GM12878 (cell line): ENCODE results near the gene SORL1. TPM values are rescaled to one million over a fixed set of nuclear protein-coding genes. Genes with fewer than 3 reads are reported as not detected.

Source experiments
- ATF2 ChIP-seq: IDR thresholded peaks from 2 replicates; pipeline ENCODE4 v1.6.1; 2012; ENCODE audit warnings: low read length, inconsistent platforms
- ATF7 ChIP-seq: fragments of 450-650 bp; IDR thresholded peaks from 2 replicates; pipeline ENCODE4 v1.6.1; 2016; ENCODE audit warnings: low read depth, mild to moderate bottlenecking
- CBFB ChIP-seq: IDR thresholded peaks from 2 replicates; pipeline ENCODE4 v1.6.1; 2016; ENCODE audit warnings: antibody characterized with exemption, low read depth
- CBX5 ChIP-seq: sonication (generic); IDR thresholded peaks from 2 replicates; pipeline ENCODE4 v1.6.1; 2016; ENCODE audit warnings: low read depth, moderate library complexity, mild to moderate bottlenecking, inconsistent platforms
- CREB1 ChIP-seq: IDR thresholded peaks from 2 replicates; pipeline ENCODE4 v1.6.1; 2012; ENCODE audit warnings: low read depth, mild to moderate bottlenecking, inconsistent platforms
- IKZF2 ChIP-seq, 2 experiments: fragments of 450-650 bp; IDR thresholded peaks; 2 replicates each; pipeline ENCODE4 v1.6.1; 2017; ENCODE audit warnings: mild to moderate bottlenecking in 2 of 2, moderate library complexity in 2 of 2
- KLF5 ChIP-seq: fragments of 450-650 bp; IDR thresholded peaks from 2 replicates; pipeline ENCODE4 v1.6.1; 2014; ENCODE audit warnings: mild to moderate bottlenecking; ENCODE audit not compliant: partially characterized antibody
- MEF2B ChIP-seq: fragments of 450-650 bp; IDR thresholded peaks from 2 replicates; pipeline ENCODE4 v1.6.1; 2018; ENCODE audit warnings: mild to moderate bottlenecking, moderate library complexity; ENCODE audit not compliant: partially characterized antibody, poor library complexity, severe bottlenecking
- MTA2 ChIP-seq: fragments of 450-650 bp; IDR thresholded peaks from 2 replicates; pipeline ENCODE4 v1.6.1; 2016; ENCODE audit warnings: low read depth, mild to moderate bottlenecking, moderate library complexity
- NR2C1 ChIP-seq: fragments of 450-650 bp; IDR thresholded peaks from 2 replicates; pipeline ENCODE4 v1.6.1; 2017; ENCODE audit warnings: antibody characterized with exemption, mild to moderate bottlenecking, moderate library complexity
- NR2F1 ChIP-seq: fragments of 450-650 bp; conservative IDR thresholded peaks from 2 replicates; pipeline ENCODE4 v1.6.1; 2017; ENCODE audit warnings: mild to moderate bottlenecking
- RB1 ChIP-seq: fragments of 450-650 bp; formaldehyde crosslinking; IDR thresholded peaks from 2 replicates; pipeline ENCODE4 v1.6.1; 2017; ENCODE audit warnings: mild to moderate bottlenecking, borderline replicate concordance
- SPI1 ChIP-seq: IDR thresholded peaks from 2 replicates; pipeline ENCODE4 v1.6.1; 2011; ENCODE audit warnings: low read depth, mild to moderate bottlenecking, low read length, moderate library complexity, borderline replicate concordance; ENCODE audit not compliant: insufficient read depth
- ZNF687 ChIP-seq: fragments of 450-650 bp; IDR thresholded peaks from 2 replicates; pipeline ENCODE4 v1.6.1; 2017; ENCODE audit warnings: mild to moderate bottlenecking, moderate library complexity
- polyA plus RNA-seq, 11 experiments: library from polyadenylated mRNA; depleted of rRNA in 4 of 11; unstranded in 6 of 11; stranded (reverse) in 5 of 11; fragments of >200 nt; fragmentation: Nextera tagmentation in 4 of 11; fragmentation: Illumina TruSeq in 1 of 11; extraction: Ambion mirVana in 4 of 11; extraction: Trizol in 1 of 11; gene quantifications; 1 replicate in 1 of 11; 2 replicates in 10 of 11; pipeline versions ENCODE4 v1.2.1 to v1.2.3, GENCODE V29; 2011 to 2016; ENCODE audit warnings: inconsistent platforms in 2 of 11, missing spikeins in 2 of 11, low read depth in 1 of 11
- total RNA-seq, 4 experiments: library from RNA; depleted of rRNA in 3 of 4; stranded (reverse); fragments of >200 nt in 3 of 4; fragmentation: Illumina TruSeq in 1 of 4; extraction: Trizol in 1 of 4; gene quantifications; 2 replicates each; pipeline versions ENCODE4 v1.2.1 to v1.2.3, GENCODE V29; 2013 to 2021
- TF ChIP-seq, protein P1 (sequence below): fragments of 450-650 bp; IDR thresholded peaks from 2 replicates; pipeline ENCODE4 v1.6.1; 2017; ENCODE audit warnings: low read depth, mild to moderate bottlenecking, moderate library complexity
- TF ChIP-seq, protein P2 (sequence below): IDR thresholded peaks from 2 replicates; pipeline ENCODE4 v1.6.1; 2011; ENCODE audit warnings: mild to moderate bottlenecking, low read depth, low read length, moderate library complexity; ENCODE audit not compliant: insufficient replicate concordance

Gene SORL1
- total and polyA plus RNA-seq, 10 of the 15 experiments (the other 5 are each of a cell fraction or from before 2014, with no cell fraction given) = 20.2 to 107 (median 59.9) TPM

GRCh38 chr11:121569332-121570299 is 117.5 kb downstream of the SORL1 start (continued):
- TF ChIP-seq ZNF687 (peak; percentile 87), NR2F1 (peak; percentile 60), ATF2 (peak; percentile 95), KLF5 (peak; percentile 54), ATF7 (peak; percentile 69), MEF2B (peak; percentile 88), NR2C1 (peak; percentile 27; the same call in 1 of the 2 replicates), RB1 (peak; percentile 51; the same call in 1 of the 2 replicates), CBX5 (peak; percentile 54; the same call in 1 of the 2 replicates), IKZF2 (IDR thresholded peaks at IDR 0.05) (peak; percentile 76 to 86), MTA2 (peak; percentile 86), CBFB (peak; percentile 94), CREB1 (peak; percentile 46; the same call in 1 of the 2 replicates), SPI1 (peak; percentile 97)
- TF ChIP-seq, protein P1, sequence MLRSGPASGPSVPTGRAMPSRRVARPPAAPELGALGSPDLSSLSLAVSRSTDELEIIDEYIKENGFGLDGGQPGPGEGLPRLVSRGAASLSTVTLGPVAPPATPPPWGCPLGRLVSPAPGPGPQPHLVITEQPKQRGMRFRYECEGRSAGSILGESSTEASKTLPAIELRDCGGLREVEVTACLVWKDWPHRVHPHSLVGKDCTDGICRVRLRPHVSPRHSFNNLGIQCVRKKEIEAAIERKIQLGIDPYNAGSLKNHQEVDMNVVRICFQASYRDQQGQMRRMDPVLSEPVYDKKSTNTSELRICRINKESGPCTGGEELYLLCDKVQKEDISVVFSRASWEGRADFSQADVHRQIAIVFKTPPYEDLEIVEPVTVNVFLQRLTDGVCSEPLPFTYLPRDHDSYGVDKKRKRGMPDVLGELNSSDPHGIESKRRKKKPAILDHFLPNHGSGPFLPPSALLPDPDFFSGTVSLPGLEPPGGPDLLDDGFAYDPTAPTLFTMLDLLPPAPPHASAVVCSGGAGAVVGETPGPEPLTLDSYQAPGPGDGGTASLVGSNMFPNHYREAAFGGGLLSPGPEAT = peak; percentile 85; the same call in 1 of the 2 replicates
- TF ChIP-seq, protein P2, sequence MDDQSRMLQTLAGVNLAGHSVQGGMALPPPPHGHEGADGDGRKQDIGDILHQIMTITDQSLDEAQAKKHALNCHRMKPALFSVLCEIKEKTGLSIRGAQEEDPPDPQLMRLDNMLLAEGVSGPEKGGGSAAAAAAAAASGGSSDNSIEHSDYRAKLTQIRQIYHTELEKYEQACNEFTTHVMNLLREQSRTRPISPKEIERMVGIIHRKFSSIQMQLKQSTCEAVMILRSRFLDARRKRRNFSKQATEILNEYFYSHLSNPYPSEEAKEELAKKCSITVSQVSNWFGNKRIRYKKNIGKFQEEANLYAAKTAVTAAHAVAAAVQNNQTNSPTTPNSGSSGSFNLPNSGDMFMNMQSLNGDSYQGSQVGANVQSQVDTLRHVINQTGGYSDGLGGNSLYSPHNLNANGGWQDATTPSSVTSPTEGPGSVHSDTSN = peak; percentile 75
